Thyroid gland (tissue), 4 donors: ENCODE results near the gene GREB1L. TPM values are rescaled to one million over a fixed set of nuclear protein-coding genes. Genes with fewer than 3 reads are reported as not detected.

Experiments
- DNase-seq, 2 donors: peaks; one replicate each; pipeline ENCODE4 v3.0.0-alpha.2; 2019
- H3K27ac ChIP-seq, 3 donors: fragments of 200-600 bp; sonication (generic); 1 replicate in 2 of 3; 2 replicates in 1 of 3; pipeline ENCODE4 v1.5.1; 2016 to 2019; ENCODE audit warnings: mild to moderate bottlenecking in 1 of 3, moderate library complexity in 1 of 3
- H3K27me3 ChIP-seq: fragments of 200-600 bp; sonication (generic); one replicate; pipeline ENCODE4 v1.5.1; 2019
- H3K36me3 ChIP-seq, 2 donors: fragments of 200-600 bp; sonication (generic); one replicate each; pipeline ENCODE4 v1.5.1; 2016 to 2019
- H3K4me1 ChIP-seq, 2 donors: fragments of 200-600 bp; sonication (generic); one replicate each; pipeline ENCODE4 v1.5.1; 2017 to 2019
- H3K4me3 ChIP-seq, 3 donors: fragments of 200-600 bp; sonication (generic); replicated peaks in 1 of 3; 1 replicate in 2 of 3; 2 replicates in 1 of 3; pipeline ENCODE4 v1.5.1; 2016; ENCODE audit warnings: mild to moderate bottlenecking in 1 of 3
- H3K9me3 ChIP-seq: fragments of 200-600 bp; sonication (generic); one replicate; pipeline ENCODE4 v1.5.1; 2017
- POLR2A ChIP-seq, 2 donors: fragments of 450-650 bp; IDR thresholded peaks; one replicate each; pipeline ENCODE4 v1.6.1; 2017; ENCODE audit warnings: antibody characterized with exemption in 2 of 2, mild to moderate bottlenecking in 2 of 2, moderate library complexity in 1 of 2
- WGBS, 2 donors: methylation state at CpG; one replicate each; pipeline ENCODE4 v1.1.5; 2017; 5-methylcytosine and 5-hydroxymethylcytosine counted together
- intact Hi-C: fragments of 100-400 bp; cut with DNase I; formaldehyde crosslinking; loops from one replicate; pipeline ENCODE4 v1.15.1; 2023
- total RNA-seq, 4 donors: library from RNA; depleted of rRNA; stranded (reverse); fragments of >200 nt; gene quantifications; one replicate each; pipeline ENCODE4 v1.2.3, GENCODE V29; 2016
- TF ChIP-seq, protein P1 (sequence below), 6 experiments: fragments of 200-600 bp in 3 of 6; fragments of 450-650 bp in 3 of 6; sonication (generic) in 3 of 6; IDR thresholded peaks; one replicate each; pipeline ENCODE4 v1.5.1; 2016 to 2019; ENCODE audit warnings: antibody characterized with exemption in 6 of 6, mild to moderate bottlenecking in 2 of 6, inconsistent platforms in 1 of 6, moderate library complexity in 1 of 6

Gene GREB1L
- total RNA-seq, 4 donors from 2014 or later: 25.0 to 43.5 (median 31.8) TPM

DNA sequence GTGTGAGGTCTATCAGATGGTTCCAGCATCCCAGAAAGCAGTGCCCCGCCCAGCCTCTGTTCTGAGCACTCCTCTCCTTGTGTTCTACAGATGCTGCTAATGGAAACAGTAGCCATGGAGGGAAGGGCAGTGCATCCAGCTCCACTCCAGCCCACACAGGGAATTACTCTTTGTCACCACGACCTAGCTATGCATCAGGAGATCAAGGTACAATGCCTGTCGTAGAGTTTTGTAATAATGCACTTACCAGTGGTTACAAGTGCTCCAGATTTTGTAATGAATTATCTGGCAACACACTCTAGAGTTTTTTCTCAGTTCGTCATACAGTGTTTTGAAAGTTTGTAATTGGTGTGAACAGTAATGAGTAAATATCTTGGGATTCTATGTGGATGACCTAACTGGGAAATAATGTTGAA lies 197.4 kb downstream of the GREB1L start:
- H3K27ac ChIP-seq: no peak overlapping the region
- no peaks in the 10 kb centered on the region for H3K9me3 ChIP-seq
- H3K27me3 ChIP-seq: no peaks in the 10 kb centered on the region
- H3K36me3 ChIP-seq: no peaks in the 10 kb centered on the region
- no peaks in the 10 kb centered on the region for H3K4me1 ChIP-seq
- intact Hi-C loops: no loop called here
- no peak for DNase-seq
- no peak for TF ChIP-seq POLR2A (IDR thresholded peaks at IDR 0.05)
- TF ChIP-seq, protein P1, sequence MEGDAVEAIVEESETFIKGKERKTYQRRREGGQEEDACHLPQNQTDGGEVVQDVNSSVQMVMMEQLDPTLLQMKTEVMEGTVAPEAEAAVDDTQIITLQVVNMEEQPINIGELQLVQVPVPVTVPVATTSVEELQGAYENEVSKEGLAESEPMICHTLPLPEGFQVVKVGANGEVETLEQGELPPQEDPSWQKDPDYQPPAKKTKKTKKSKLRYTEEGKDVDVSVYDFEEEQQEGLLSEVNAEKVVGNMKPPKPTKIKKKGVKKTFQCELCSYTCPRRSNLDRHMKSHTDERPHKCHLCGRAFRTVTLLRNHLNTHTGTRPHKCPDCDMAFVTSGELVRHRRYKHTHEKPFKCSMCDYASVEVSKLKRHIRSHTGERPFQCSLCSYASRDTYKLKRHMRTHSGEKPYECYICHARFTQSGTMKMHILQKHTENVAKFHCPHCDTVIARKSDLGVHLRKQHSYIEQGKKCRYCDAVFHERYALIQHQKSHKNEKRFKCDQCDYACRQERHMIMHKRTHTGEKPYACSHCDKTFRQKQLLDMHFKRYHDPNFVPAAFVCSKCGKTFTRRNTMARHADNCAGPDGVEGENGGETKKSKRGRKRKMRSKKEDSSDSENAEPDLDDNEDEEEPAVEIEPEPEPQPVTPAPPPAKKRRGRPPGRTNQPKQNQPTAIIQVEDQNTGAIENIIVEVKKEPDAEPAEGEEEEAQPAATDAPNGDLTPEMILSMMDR (IDR thresholded peaks at IDR 0.05): no peak
- H3K4me3 ChIP-seq: no peak overlapping the region
- 72 to 74% methylated on average over 4 of the region's 4 CpGs for WGBS, 2 donors

DNA sequence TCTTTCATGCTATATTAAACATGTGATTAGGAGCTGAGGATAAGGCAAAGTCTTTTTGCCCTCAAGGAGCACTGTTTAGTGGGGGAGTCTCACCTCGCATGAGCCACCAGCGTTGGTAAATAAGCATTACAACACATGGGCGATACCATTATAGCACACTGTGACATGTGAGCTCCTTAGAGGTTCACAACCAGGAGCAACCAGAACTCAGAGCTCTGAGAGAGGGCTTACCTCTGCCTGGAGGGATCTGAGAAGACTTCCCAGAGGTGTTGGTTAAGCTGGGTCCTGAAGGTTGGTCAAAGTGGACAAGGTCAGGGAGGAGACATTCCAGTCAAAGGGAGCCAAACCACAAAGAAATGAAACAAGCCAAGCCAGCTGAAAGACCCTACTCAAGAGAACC lies 199.6 kb downstream of the GREB1L start:
- Histone ChIP-seq H3K4me3 (no peak overlapping the region), H3K27me3 (no peaks in the 10 kb centered on the region), H3K4me1 (no peaks in the 10 kb centered on the region), H3K27ac (no peak overlapping the region), H3K36me3 (no peaks in the 10 kb centered on the region), H3K9me3 (no peaks in the 10 kb centered on the region)
- intact Hi-C loops: loop anchor here (2.0 kb wide), 1 partner anchor 245 kb away; no protein-coding TSS in a partner anchor
- TF ChIP-seq POLR2A (IDR thresholded peaks at IDR 0.05): no peak
- TF ChIP-seq, protein P1 (IDR thresholded peaks at IDR 0.05): no peak
- 76 to 94% methylated on average over 3 of the region's 3 CpGs for WGBS, 2 donors
- no peak for DNase-seq

- H3K4me1 ChIP-seq: no peaks in the 10 kb centered on the region
- no peaks in the 10 kb centered on the region for H3K9me3 ChIP-seq
- no peak overlapping the region for H3K27ac ChIP-seq
- 69 to 70% methylated on average over 9 of the region's 9 CpGs for WGBS, 2 donors
- no peak overlapping the region for H3K4me3 ChIP-seq
- no peaks in the 10 kb centered on the region for H3K36me3 ChIP-seq
- intact Hi-C loops: loop anchor here (2.0 kb wide), 1 partner anchor 247 kb away; no protein-coding TSS in a partner anchor
- no peak for DNase-seq
- no peaks in the 10 kb centered on the region for H3K27me3 ChIP-seq
- TF ChIP-seq, protein P1 (IDR thresholded peaks at IDR 0.05): no peak
- no peak for TF ChIP-seq POLR2A (IDR thresholded peaks at IDR 0.05)
Observed at GRCh38 chr18:21443776-21444464, 201.9 kb downstream of the GREB1L start.

- intact Hi-C loops: no loop called here
- Histone ChIP-seq H3K27me3 (no peaks in the 10 kb centered on the region), H3K4me1 (no peaks in the 10 kb centered on the region), H3K27ac (no peak overlapping the region), H3K9me3 (no peaks in the 10 kb centered on the region), H3K4me3 (no peak overlapping the region), H3K36me3 (no peaks in the 10 kb centered on the region)
- no peak for TF ChIP-seq POLR2A (IDR thresholded peaks at IDR 0.05)
- TF ChIP-seq, protein P1 (IDR thresholded peaks at IDR 0.05): peak; percentile 31 to 95 (median 70)
- DNase-seq: peak; percentile 35 to 39
- WGBS, 2 donors: 85 to 86% methylated on average over 6 of the region's 6 CpGs
Observed at GRCh38 chr18:21444465-21445212, 202.6 kb downstream of the GREB1L start.

GRCh38 chr18:21448299-21448698 lies 206.3 kb downstream of the GREB1L start:
- TF ChIP-seq, protein P1 (IDR thresholded peaks at IDR 0.05): no peak
- no peak for TF ChIP-seq POLR2A (IDR thresholded peaks at IDR 0.05)
- intact Hi-C loops: no loop called here
- peaks cover 0 to 13% of the 10 kb centered on the region in 2 donors for H3K36me3 ChIP-seq
- no peak overlapping the region for H3K4me3 ChIP-seq
- no peaks in the 10 kb centered on the region for H3K27me3 ChIP-seq
- H3K9me3 ChIP-seq: no peaks in the 10 kb centered on the region
- no peak overlapping the region for H3K27ac ChIP-seq
- no peak for DNase-seq
- H3K4me1 ChIP-seq: no peaks in the 10 kb centered on the region
